ENCODE measurements around the gene LIMD2.

Gene LIMD2

GRCh38 chr17:63647065-63647725, 52.7 kb downstream of the LIMD2 start:
- H3K4me1 ChIP-seq, result no peaks in the 10 kb centered on the region
- no peak overlapping the region for H3K4me3 ChIP-seq (ENCODE audit: low read depth, low read length)
- no peak overlapping the region for H3K4me2 ChIP-seq (ENCODE audit: low read length)
- H3K27me3 ChIP-seq (ENCODE audit: control insufficient read depth, insufficient read depth, low read length), result no peaks in the 10 kb centered on the region
- no peak overlapping the region for H2AFZ ChIP-seq
- no peaks in the 10 kb centered on the region for H3K36me3 ChIP-seq (ENCODE audit: control insufficient read depth, insufficient read depth, low read length)
- H3K27ac ChIP-seq, result no peak overlapping the region
- H3K9me3 ChIP-seq (ENCODE audit: control insufficient read depth, low read length), result no peaks in the 10 kb centered on the region
- TF ChIP-seq CTCF (IDR thresholded peaks at IDR 0.05), result no peak
- no peak overlapping the region for H3K9ac ChIP-seq
- H3K79me2 ChIP-seq, result peaks cover 26% of the 10 kb centered on the region

DNA sequence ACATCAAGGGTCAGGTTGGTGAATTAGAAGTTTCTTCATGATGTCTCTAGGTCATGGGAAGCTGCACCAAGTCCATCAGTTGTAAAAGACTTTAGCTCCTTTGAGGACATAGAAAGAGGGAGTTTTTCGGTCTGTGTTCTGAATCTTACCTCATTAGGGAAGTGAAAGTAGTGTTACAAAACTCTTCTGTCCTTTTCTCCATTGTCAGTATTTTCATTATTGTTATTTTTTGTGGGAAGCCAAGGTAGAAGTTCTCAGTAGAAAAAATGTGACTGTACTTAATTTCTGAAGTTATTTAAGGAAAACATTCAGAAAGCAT, 53.5 kb downstream of the LIMD2 start:
- Histone ChIP-seq H3K9ac (no peak overlapping the region), H3K79me2 (peaks cover 28% of the 10 kb centered on the region), H3K27me3 (ENCODE audit: control insufficient read depth, insufficient read depth, low read length) (no peaks in the 10 kb centered on the region), H3K36me3 (ENCODE audit: control insufficient read depth, insufficient read depth, low read length) (no peaks in the 10 kb centered on the region), H3K9me3 (ENCODE audit: control insufficient read depth, low read length) (no peaks in the 10 kb centered on the region), H3K4me1 (no peaks in the 10 kb centered on the region), H3K27ac (no peak overlapping the region), H3K4me2 (ENCODE audit: low read length) (no peak overlapping the region), H2AFZ (no peak overlapping the region), H3K4me3 (ENCODE audit: low read depth, low read length) (no peak overlapping the region)
- TF ChIP-seq CTCF (IDR thresholded peaks at IDR 0.05), result no peak
